ENCODE results near the gene CHRND.

Gene CHRND

GRCh38 chr2:232576995-232577394 is 51.0 kb downstream of the CHRND start:
- no peak for DNase-seq

- no peak for DNase-seq
Measured at GRCh38 chr2:232577841-232578240, 51.9 kb downstream of the CHRND start.

- no peak for DNase-seq
Measured at GRCh38 chr2:232578626-232579025, 52.7 kb downstream of the CHRND start.

DNA sequence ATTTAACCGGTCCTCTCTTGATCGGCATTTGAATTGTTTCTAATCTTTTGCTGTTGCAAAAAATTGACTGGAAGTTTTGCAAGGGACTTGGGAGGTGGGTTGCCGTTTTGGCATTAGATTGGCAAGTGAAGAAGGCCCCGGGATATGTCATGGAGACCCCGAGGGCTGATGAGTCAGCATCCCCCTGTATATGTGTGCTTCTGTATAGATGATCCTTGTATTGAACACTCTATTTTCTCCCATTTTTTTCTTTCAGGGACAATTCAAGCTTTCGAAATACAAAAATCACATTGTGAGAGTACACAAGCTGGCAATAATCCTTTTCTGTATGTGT is 54.7 kb downstream of the CHRND start:
- DNase-seq = no peak

DNA sequence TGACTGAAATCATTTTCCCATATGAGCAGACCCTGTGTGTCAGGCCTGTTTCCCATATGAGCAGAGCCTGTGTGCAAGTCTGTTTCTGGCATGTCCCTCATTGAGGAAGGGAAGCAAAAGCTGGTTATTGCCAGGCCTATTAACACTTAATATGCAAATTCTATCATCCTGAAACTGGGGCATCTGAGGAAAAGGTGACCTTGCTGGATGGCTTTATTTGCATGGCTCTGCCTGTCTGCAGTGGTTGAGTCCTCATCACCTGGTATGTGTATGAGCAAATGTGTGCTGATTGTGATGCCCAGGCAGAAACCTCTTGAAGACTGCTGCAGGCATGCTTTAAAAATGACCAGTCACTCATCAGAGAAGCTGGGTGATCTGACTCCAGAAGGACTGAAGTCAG is 55.8 kb downstream of the CHRND start:
- DNase-seq = no peak

DNA sequence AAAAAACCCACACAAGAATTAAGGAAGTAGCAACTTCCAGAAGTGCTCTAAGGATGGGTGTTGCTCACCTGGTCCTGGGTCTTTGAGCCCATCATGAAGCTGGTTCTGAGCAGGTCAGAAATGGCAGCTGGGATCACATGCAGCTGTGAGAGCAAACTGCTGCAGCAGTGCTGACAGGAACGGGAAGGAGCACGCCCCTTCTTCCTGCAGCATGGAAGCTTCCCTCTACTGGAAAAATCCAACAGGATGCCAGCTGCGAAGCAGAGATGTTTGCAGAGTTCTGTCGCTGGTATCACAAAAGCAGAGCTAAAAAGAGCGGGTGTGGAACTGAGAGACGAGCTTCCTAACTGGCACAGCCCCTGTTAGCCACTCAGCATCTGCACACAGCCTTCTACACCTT is 58.3 kb downstream of the CHRND start:
- no peak for DNase-seq
